HG03108 (cell line): Measurements from ENCODE around the gene UBE2E2.

Experiments used
- ATAC-seq: cut with Tn5 transposase; IDR thresholded peaks from one replicate; pipeline ENCODE4 v1.9.1; 2021; ENCODE audit warnings: moderate library complexity; ENCODE audit not compliant: unreplicated experiment

The UBE2E2 gene

GRCh38 chr3:23272820-23273219 lies 69.7 kb downstream of the UBE2E2 start:
- no peak for ATAC-seq

- ATAC-seq = no peak
These were observed 71.9 kb downstream of the UBE2E2 start for GRCh38 chr3:23275061-23275460.

DNA sequence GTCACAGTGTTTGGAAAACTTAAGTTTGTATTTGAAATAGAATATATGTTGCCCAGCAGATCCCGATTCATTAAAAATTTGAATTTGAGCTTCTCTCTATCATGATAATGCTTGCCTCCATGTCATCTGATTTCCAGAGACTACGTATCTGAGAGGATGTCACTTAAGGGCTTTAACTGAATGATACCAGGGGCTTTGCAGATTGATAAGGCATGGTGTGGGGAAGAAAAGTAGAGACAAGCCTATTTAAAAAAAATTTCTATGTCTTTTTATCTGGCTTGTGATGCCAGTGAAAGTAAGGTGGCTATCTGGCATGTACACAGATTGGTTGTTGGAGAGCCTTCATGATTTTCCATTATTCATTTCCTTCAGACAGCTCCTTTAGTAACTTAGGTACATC lies 72.7 kb downstream of the UBE2E2 start:
- ATAC-seq = no peak

- ATAC-seq = no peak
These were observed 74.0 kb downstream of the UBE2E2 start for GRCh38 chr3:23276913-23277658.

DNA sequence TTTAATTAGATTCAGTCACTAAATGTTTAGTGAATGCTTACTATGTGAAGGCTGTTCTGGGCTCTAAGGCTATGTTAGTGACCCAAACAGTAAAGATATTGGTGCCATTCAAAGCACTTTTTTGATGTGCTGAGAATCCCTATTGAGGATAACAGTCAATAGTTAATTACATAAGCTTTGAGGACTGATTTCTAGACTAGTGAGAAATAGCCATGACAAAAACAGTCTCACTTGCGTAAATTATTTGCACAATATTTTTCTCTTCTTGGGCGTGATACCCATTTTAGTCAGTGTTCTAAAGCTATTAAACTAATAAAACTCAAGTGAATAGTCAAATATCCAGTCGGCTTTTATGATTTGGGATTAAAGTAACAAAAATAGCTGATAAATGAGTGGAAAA lies 74.6 kb downstream of the UBE2E2 start:
- ATAC-seq = no peak

DNA sequence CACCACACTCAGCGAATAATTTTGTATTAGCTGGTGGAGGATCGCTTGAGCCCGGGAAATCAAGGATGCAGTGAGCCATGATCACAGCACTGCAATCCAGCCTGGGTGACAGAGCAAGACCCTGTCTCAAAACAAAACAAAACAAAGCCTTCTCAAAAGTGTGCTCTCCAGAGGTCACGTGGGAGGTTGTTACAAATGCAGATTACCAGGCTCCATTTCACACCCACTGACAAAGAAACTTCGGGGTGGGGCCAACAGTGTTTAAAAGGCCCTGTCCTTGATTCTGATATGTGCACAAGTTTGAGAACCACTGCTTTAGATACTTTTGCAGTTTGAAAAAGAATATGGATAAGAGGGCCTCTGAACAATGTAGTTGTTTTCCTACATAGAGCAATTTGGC lies 80.5 kb downstream of the UBE2E2 start:
- ATAC-seq = no peak

DNA sequence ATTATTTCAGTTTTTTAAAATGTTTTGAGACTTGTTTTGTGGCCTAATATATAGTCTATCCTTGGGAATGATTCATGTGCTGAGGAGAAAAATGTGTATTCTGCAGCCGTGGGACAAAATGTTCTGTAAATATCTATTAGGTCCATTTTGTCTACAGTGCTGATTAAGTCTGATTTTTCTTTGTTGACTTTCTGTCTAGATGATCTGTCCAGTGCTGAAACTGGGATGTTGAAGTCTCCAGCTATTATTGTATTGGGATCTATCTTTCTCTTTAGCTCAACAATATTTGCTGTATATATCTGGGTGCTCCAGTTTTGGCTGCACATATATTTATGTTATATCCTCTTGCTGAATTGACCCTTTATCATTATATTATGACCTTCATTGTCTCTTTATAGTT lies 85.2 kb downstream of the UBE2E2 start:
- no peak for ATAC-seq

GRCh38 chr3:23288715-23289114 lies 85.6 kb downstream of the UBE2E2 start:
- ATAC-seq = no peak

- ATAC-seq = no peak
These were observed 89.3 kb downstream of the UBE2E2 start for GRCh38 chr3:23292432-23292831.

DNA sequence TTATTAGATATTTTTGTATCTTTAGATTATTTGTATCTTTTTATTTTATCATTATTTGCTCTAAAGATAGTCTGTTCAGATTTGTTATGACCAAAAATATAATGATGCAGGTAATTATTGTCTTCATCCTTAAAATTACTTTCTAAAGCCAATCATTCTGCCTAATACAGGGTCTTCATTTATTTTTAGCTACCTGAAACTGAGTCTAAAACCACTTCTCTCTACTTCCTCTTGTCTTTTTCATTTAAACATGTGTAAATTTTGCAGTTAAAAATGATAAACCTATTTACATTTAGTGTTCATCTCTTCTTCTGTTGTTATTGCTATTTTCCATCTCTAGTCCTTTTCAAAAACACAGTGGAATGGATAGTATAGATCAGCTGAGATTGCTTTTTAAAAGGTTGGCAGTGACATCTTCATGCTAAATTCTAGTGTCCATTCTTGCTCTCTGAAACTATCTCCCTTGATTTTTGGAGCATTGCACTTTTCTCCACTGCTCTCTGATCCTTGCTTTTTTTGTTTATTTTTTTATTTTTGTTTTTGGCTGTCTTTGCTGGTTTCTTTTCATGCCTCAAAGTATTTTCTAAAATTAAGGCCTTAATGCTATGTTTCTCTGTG lies 91.8 kb downstream of the UBE2E2 start:
- ATAC-seq = no peak

DNA sequence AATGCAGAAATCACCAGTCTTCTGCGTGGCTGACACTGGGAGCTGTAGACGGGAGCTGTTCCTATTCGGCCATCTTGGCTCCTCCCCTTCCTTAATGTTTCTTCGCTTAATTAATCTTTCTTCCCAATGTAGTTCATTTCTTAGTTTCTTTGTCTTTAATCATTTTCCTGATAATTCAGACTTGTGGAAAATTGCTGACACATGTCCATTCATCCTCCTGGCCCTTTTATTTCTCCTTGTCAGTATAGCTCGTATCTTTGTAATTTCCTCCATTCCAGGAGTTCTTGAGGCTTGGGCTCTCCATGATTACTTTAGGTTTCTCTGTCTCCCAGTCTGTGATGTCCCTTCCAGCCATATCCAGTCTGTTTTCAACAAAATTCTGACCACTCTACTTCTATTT lies 98.7 kb downstream of the UBE2E2 start:
- ATAC-seq = no peak

GRCh38 chr3:23302271-23302670 lies 99.1 kb downstream of the UBE2E2 start:
- ATAC-seq = no peak

DNA sequence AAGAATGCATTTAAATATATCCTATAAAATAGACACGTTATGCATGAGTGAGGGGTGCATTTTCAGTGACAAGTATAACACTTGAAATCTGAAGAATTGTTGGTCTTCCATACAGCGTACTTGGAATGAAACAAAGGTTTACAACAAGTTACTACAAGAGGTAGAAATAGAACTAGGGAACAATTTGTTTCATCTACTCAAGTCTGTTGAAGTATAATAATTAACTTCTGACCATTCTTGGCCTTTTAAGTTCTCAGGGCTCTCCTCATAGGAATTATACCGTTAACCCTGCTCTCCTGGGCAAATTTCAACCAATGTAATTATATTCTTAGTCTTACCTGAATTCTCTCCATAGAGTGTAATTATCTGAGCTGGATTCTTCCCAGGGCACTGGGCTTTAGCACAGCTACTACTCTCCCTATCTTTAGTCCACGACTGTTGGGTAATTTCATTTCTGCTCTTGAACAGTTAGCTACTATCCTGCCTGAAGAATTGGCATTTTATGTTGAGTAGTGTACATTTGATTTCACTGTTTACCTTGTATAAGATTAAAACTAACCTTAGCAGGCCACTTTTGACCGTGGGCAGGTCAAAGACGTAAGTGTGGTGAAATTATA lies 100.6 kb downstream of the UBE2E2 start:
- no peak for ATAC-seq

GRCh38 chr3:23304424-23304823 lies 101.3 kb downstream of the UBE2E2 start:
- no peak for ATAC-seq

- ATAC-seq = no peak
These were observed 106.0 kb downstream of the UBE2E2 start for GRCh38 chr3:23308986-23309625.

DNA sequence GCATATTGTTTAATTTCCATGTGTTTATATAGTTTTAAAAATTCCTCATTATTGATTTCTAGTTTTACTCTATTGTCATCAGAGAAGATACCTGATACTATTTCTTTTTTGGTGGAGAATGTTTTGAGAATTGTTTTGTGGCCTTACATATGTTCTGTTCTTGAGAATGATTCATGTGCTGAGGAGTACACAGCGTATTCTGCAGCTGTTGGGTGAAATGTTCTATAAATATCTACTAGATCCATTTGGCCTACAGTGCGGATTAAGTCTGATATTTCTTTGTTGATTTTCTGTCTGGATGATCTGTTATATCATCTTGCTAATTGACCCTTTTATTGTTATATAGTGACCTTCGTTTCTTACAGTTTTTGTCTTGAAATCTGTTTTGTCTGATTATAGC lies 109.7 kb downstream of the UBE2E2 start:
- ATAC-seq = no peak

- no peak for ATAC-seq
These were observed 112.0 kb downstream of the UBE2E2 start for GRCh38 chr3:23314981-23315762.

GRCh38 chr3:23316924-23317323 lies 113.8 kb downstream of the UBE2E2 start:
- ATAC-seq = no peak

DNA sequence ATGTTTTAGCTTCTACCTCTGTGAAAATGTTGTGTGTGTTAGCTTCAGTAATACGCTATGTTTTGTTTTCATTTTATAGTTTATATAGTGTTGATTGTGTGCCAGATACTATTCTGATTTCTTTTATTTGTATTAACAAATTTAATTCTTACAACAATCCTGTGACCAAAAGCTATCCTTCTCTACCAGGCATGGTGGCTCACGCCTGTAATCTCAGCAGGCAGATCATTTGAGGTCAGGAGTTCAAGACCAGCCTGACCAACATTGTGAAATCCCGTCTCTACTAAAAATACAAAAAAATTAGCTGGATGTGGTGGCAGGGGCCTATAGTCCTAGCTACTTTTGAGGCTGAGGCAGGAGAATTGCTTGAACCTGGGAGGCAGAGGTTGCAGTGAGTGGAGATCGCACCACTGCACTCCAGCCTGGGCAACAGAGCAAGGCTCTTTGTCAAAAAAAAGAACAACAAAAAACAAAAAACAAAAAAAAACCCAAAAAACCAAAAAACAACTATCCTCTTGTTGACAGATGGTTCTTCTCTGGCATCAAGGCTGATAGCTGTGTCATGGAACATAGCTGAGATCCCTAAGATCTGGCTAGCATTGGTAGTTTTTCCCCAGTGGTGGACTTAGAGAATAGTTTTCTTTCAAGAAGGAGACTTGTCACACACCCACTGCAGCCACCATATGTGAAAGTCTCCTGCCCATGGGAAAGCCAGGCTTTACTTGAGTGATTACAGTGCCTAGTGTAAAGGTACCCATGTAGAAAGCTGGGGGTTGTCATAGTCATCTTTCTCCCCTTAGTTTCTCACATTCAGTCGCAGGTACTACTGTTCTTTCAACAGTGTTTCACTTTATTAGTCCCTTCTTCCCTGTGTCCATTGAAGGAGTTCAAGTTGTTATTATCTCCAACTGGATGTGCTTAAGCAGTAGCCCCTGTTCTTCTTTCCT lies 116.5 kb downstream of the UBE2E2 start:
- ATAC-seq = no peak
